ENCODE results near the gene FAM20C. TPM values are rescaled to one million over a fixed set of nuclear protein-coding genes. Genes with fewer than 3 reads are reported as not detected.

FAM20C gene
- total RNA-seq, 4 donors from 2014 or later = 3.8 to 28.8 (median 16.4) TPM

DNA sequence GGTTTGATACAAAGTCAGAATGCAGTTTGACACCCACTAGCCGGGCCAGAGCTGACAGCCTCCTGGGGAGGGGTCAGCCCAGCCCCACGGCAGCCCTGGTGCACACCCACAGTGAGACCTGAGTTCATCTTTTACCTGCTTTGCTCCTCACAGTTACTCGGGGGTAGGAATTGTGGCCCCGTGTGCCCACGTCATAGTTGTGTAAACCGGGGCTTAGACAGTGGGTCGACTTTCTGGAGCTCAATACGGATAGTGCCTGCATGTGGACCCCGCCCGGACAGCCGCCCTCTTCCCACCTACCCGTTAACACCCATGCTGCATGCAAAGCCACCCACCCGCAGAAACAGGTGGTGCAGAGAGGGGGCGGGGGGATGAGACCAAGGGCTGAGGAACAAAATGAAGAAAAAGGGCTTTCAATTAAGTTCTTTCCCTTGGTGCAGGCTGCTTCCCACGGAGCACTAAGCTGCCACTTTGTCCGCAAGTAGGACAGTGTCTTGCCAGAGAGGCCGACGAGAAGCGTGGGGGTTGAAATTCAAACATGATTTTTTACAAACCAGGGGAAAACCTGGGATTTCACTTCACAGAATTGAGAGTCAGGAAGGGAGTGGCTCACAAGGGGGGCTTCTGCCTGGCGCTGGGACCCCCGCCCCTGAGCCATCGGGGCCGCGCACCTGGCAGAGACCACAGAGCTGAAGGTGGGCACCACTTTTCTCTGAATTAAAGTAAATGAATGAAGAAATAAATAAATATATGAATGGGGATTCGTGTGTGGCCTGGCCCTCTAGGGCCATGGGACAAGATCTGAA lies 73.0 kb downstream of the FAM20C start:
- no peak for DNase-seq
- no peaks in the 10 kb centered on the region for H3K36me3 ChIP-seq
- TF ChIP-seq, protein P1, sequence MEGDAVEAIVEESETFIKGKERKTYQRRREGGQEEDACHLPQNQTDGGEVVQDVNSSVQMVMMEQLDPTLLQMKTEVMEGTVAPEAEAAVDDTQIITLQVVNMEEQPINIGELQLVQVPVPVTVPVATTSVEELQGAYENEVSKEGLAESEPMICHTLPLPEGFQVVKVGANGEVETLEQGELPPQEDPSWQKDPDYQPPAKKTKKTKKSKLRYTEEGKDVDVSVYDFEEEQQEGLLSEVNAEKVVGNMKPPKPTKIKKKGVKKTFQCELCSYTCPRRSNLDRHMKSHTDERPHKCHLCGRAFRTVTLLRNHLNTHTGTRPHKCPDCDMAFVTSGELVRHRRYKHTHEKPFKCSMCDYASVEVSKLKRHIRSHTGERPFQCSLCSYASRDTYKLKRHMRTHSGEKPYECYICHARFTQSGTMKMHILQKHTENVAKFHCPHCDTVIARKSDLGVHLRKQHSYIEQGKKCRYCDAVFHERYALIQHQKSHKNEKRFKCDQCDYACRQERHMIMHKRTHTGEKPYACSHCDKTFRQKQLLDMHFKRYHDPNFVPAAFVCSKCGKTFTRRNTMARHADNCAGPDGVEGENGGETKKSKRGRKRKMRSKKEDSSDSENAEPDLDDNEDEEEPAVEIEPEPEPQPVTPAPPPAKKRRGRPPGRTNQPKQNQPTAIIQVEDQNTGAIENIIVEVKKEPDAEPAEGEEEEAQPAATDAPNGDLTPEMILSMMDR (IDR thresholded peaks at IDR 0.05) = no peak
- TF ChIP-seq POLR2A (IDR thresholded peaks at IDR 0.05) = no peak
- intact Hi-C loops (cut with DNase I; ENCODE audit: low total_unique reads) = no loop called here
- H3K9me3 ChIP-seq = no peaks in the 10 kb centered on the region
- no peaks in the 10 kb centered on the region for H3K27me3 ChIP-seq
- H3K4me3 ChIP-seq = no peak overlapping the region
- H3K4me1 ChIP-seq = no peaks in the 10 kb centered on the region
- no peak overlapping the region for H3K27ac ChIP-seq

DNA sequence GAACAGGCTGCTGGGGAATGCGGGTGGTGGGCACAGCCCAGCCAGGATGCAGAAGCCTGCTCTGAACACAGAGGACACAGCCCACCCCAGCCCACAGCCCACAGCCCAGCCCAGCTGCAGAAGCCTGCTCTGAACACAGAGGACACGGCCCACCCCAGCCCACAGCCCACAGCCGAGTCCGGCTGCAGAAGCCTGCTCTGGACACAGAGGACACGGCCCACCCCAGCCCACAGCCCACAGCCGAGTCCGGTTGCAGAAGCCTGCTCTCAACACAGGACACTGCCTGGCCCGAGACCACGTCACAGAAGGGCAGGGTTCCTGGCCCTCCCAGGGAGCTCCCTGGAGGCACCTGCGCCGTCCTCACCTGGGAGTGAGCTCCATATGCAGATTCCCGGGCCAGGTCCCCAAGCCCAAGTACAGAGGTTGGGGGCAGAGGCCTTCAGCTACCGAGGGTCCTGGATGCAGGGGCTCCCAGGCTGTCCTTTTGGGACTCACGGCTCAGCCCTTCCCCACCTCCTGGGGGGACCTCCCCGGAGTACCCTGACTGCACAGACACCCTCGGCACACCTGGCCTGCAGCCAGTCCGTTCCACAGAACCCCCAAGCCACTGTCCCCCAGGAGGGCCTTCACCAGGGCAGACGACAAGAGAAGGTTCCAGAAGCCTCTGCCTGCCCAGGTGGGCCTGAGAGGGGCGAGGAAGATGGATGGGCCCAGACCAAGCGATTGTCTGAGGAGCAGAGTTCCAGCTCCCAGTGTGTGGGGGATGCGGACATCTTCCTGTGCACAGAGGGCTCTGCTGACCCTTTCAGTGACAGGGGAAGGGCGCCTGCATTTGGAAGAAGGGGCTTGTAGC lies 73.9 kb downstream of the FAM20C start:
- TF ChIP-seq, protein P1 (IDR thresholded peaks at IDR 0.05) = no peak
- TF ChIP-seq POLR2A (IDR thresholded peaks at IDR 0.05) = no peak
- DNase-seq = no peak
- intact Hi-C loops (cut with DNase I; ENCODE audit: low total_unique reads) = no loop called here
- Histone ChIP-seq H3K4me1 (no peaks in the 10 kb centered on the region), H3K27me3 (no peaks in the 10 kb centered on the region), H3K27ac (no peak overlapping the region), H3K36me3 (no peaks in the 10 kb centered on the region), H3K9me3 (no peaks in the 10 kb centered on the region), H3K4me3 (no peak overlapping the region)

DNA sequence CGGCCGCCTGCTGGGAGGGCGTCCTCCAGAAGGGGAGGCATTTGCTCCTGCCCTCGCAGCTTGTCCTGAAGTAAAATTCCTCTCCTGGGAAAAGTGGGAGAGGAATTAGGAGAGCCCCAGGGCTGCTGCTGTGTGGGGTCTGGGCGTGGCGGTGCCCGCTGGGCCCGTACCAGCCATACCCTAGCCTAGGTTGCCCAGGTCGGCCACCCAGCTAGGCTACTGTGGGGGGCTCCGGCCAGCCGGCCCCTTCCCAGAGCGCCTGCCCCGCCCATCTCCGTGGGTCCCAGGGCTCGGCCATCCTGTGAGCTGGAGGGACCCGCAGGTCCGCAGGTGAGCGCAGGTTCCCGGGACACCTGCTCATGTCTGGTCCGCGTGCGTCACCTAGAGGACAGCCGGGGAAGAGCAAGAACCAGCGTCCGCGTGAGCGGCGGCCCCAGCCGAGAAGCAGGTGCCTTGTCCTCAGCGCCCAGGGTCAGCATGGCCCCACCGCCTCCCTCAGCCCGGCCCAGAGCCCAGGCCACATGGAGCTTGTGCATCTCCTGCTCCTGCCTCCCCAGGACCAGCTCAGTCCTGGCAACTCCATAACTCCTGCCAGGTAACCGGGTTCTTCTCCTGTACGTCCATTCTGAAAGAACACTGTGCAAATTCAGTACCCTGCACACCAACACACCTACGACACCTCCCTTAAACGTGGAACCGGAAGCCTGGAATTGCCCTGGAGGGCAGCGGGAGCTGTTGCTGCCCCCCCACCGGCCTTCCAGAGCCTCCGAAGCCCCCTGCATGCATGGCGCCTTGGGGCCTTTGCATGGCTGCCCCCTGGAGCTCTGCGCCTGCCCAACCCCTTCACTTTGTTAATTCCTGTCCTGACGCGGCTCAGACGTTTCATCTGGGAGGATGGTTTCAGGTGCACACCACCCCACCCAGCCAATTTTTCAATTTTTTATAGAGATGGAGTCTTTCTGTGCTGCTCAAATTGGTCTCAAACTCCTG lies 74.8 kb downstream of the FAM20C start:
- no peak overlapping the region for H3K4me3 ChIP-seq
- H3K27ac ChIP-seq = no peak overlapping the region
- TF ChIP-seq, protein P1 (IDR thresholded peaks at IDR 0.05) = peak in 3 of 4 experiments; percentile 19 to 41 (median 37)
- TF ChIP-seq POLR2A (IDR thresholded peaks at IDR 0.05) = no peak
- no peaks in the 10 kb centered on the region for H3K4me1 ChIP-seq
- H3K36me3 ChIP-seq = no peaks in the 10 kb centered on the region
- no peaks in the 10 kb centered on the region for H3K27me3 ChIP-seq
- intact Hi-C loops (cut with DNase I; ENCODE audit: low total_unique reads) = no loop called here
- no peak for DNase-seq
- H3K9me3 ChIP-seq = no peaks in the 10 kb centered on the region

DNA sequence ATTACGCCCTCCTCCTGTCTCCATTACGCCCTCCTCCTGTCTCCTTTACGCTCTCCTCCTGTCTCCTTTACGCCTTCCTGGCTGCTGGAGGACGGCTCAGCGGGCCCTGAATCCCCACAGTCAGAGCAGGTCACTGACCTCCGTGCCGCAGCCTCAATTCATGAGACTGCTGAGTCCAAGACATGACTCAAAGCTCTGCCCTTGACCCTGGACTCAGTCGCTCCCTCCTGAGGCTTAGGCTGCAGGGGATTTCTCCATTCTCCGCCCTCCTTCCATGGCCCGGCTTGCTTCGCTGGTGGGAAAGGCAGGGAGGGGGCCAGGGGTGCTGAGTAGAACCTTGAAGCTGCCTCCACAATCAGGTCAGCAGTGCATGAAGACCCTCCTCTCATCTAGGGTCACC lies 76.6 kb downstream of the FAM20C start:
- H3K27me3 ChIP-seq = no peaks in the 10 kb centered on the region
- H3K27ac ChIP-seq = no peak overlapping the region
- no peaks in the 10 kb centered on the region for H3K4me1 ChIP-seq
- H3K36me3 ChIP-seq = no peaks in the 10 kb centered on the region
- no peak for DNase-seq
- TF ChIP-seq POLR2A (IDR thresholded peaks at IDR 0.05) = no peak
- TF ChIP-seq, protein P1 (IDR thresholded peaks at IDR 0.05) = no peak
- intact Hi-C loops (cut with DNase I; ENCODE audit: low total_unique reads) = no loop called here
- peaks cover 0 to 8% of the 10 kb centered on the region in 2 donors for H3K9me3 ChIP-seq
- H3K4me3 ChIP-seq = no peak overlapping the region
